HepG2 (cell line): Measurements from ENCODE around the gene TMEM100. TPM values are rescaled to one million over a fixed set of nuclear protein-coding genes. Genes with fewer than 3 reads are reported as not detected.

Source experiments
- AHDC1 ChIP-seq: sonication (generic); formaldehyde crosslinking; IDR thresholded peaks from 2 replicates; pipeline ENCODE4 v1.5.1; 2020; ENCODE audit warnings: mild to moderate bottlenecking, missing genetic modification reagents, borderline replicate concordance
- DPF2 ChIP-seq: sonication (generic); formaldehyde crosslinking; IDR thresholded peaks from 2 replicates; pipeline ENCODE4 v1.4.0; 2020; ENCODE audit warnings: mild to moderate bottlenecking, low read depth, missing genetic modification reagents, borderline replicate concordance
- ESRRA ChIP-seq: sonication (generic); formaldehyde crosslinking; IDR thresholded peaks from 2 replicates; pipeline ENCODE4 v1.5.1; 2020; ENCODE audit warnings: mild to moderate bottlenecking, low read depth, missing genetic modification reagents
- GLI4 ChIP-seq: sonication (generic); formaldehyde crosslinking; IDR thresholded peaks from 2 replicates; pipeline ENCODE4 v1.5.1; 2020; ENCODE audit warnings: missing genetic modification reagents, mild to moderate bottlenecking, moderate library complexity, borderline replicate concordance
- HNF1A ChIP-seq, 2 experiments: sonication (generic) in 1 of 2; formaldehyde crosslinking in 1 of 2; IDR thresholded peaks; 2 replicates each; pipeline versions ENCODE4 v1.4.0 to v1.6.1; 2016 to 2020; ENCODE audit warnings: borderline replicate concordance in 1 of 2, low read depth in 1 of 2, mild to moderate bottlenecking in 1 of 2, missing genetic modification reagents in 1 of 2
- NCOA2 ChIP-seq: sonication (generic); formaldehyde crosslinking; IDR thresholded peaks from 2 replicates; pipeline ENCODE4 v1.8.0; 2022; ENCODE audit warnings: inconsistent platforms
- RXRB ChIP-seq: IDR thresholded peaks from 2 replicates; pipeline ENCODE4 v1.6.1; 2016; ENCODE audit warnings: borderline replicate concordance, missing genetic modification reagents, missing compliant biosample characterization
- SALL1 ChIP-seq: sonication (generic); formaldehyde crosslinking; IDR thresholded peaks from 2 replicates; pipeline ENCODE4 v1.8.0; 2022; ENCODE audit warnings: mild to moderate bottlenecking, missing genetic modification reagents
- ZNF576 ChIP-seq: sonication (generic); formaldehyde crosslinking; IDR thresholded peaks from 2 replicates; pipeline ENCODE4 v1.4.0; 2020; ENCODE audit warnings: mild to moderate bottlenecking, missing genetic modification reagents
- ZNF614 ChIP-seq: IDR thresholded peaks from 2 replicates; pipeline ENCODE4 v1.6.1; 2018; ENCODE audit warnings: missing biosample characterization, missing genetic modification reagents, inconsistent platforms, borderline replicate concordance
- ZNF644 ChIP-seq: IDR thresholded peaks from 2 replicates; pipeline ENCODE4 v1.6.1; 2016; ENCODE audit warnings: low read depth
- polyA plus RNA-seq, 8 experiments: library from polyadenylated mRNA; depleted of rRNA in 3 of 8; stranded (reverse) in 7 of 8; unstranded in 1 of 8; fragments of >200 nt; fragmentation: Illumina TruSeq in 4 of 8; extraction: Trizol in 4 of 8; gene quantifications; 2 replicates each; pipeline versions ENCODE4 v1.2.1 to v1.2.3, GENCODE V29; 2011 to 2016; ENCODE audit warnings: low read depth in 4 of 8, missing spikeins in 1 of 8, mixed read lengths in 1 of 8; ENCODE audit not compliant: insufficient read depth in 1 of 8
- total RNA-seq, 5 experiments: library from RNA; depleted of rRNA; stranded (reverse); fragments of >200 nt; fragmentation: Illumina TruSeq; extraction: Trizol; gene quantifications; 2 replicates each; pipeline ENCODE4 v1.2.3, GENCODE V29; 2016; ENCODE audit warnings: low read depth in 1 of 5
- TF ChIP-seq, protein P1 (sequence below): sonication (generic); formaldehyde crosslinking; IDR thresholded peaks from 2 replicates; pipeline ENCODE4 v1.4.0; 2020; ENCODE audit warnings: missing genetic modification reagents
- TF ChIP-seq, protein P2 (sequence below): sonication (generic); formaldehyde crosslinking; IDR thresholded peaks from 2 replicates; pipeline ENCODE4 v1.4.0; 2020; ENCODE audit warnings: missing genetic modification reagents, low read depth, mild to moderate bottlenecking, borderline replicate concordance

The TMEM100 gene
- total and polyA plus RNA-seq, 2 of the 13 experiments (the other 11 are each of a cell fraction or from before 2014, with no cell fraction given): not detected

- peak; percentile 100 for TF ChIP-seq ZNF614 (CRISPR knock-in tag)
- TF ChIP-seq HNF1A (IDR thresholded peaks at IDR 0.05; ENCODE audit: low read depth): peak; percentile 93
- TF ChIP-seq HNF1A (CRISPR knock-in tag; IDR thresholded peaks at IDR 0.05; ENCODE audit: borderline replicate concordance): peak; percentile 96
- no peak for TF ChIP-seq ZNF576 (CRISPR knock-in tag)
- TF ChIP-seq AHDC1 (CRISPR knock-in tag): peak; percentile 60; the same call in 1 of the 2 replicates
- peak; percentile 68 for TF ChIP-seq ZNF644 (CRISPR knock-in tag)
- peak; percentile 69 for TF ChIP-seq SALL1 (CRISPR knock-in tag)
- TF ChIP-seq, protein P1, sequence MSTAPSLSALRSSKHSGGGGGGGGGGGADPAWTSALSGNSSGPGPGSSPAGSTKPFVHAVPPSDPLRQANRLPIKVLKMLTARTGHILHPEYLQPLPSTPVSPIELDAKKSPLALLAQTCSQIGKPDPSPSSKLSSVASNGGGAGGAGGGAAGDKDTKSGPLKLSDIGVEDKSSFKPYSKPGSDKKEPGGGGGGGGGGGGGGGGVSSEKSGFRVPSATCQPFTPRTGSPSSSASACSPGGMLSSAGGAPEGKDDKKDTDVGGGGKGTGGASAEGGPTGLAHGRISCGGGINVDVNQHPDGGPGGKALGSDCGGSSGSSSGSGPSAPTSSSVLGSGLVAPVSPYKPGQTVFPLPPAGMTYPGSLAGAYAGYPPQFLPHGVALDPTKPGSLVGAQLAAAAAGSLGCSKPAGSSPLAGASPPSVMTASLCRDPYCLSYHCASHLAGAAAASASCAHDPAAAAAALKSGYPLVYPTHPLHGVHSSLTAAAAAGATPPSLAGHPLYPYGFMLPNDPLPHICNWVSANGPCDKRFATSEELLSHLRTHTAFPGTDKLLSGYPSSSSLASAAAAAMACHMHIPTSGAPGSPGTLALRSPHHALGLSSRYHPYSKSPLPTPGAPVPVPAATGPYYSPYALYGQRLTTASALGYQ (CRISPR knock-in tag): peak; percentile 40; the same call in 1 of the 2 replicates
- TF ChIP-seq GLI4 (CRISPR knock-in tag): no peak
- TF ChIP-seq ESRRA (CRISPR knock-in tag): peak; percentile 53; the same call in 1 of the 2 replicates
- peak; percentile 77; the same call in 1 of the 2 replicates for TF ChIP-seq RXRB (CRISPR knock-in tag)
- TF ChIP-seq NCOA2 (CRISPR knock-in tag): peak; percentile 70
- TF ChIP-seq DPF2: peak; percentile 70
- TF ChIP-seq, protein P2, sequence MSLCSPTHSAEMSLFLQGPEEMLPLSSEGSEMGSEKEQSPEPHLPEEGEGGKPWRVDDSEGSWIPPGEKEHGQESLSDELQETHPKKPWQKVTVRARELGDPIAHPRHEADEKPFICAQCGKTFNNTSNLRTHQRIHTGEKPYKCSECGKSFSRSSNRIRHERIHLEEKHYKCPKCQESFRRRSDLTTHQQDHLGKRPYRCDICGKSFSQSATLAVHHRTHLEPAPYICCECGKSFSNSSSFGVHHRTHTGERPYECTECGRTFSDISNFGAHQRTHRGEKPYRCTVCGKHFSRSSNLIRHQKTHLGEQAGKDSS (CRISPR knock-in tag): 0 out of 2 replicates have a peak, but pooled peaks have one; percentile 40
Measured at GRCh38 chr17:55762086-55762858, 39.6 kb upstream of the TMEM100 start (continued).
